CD4-positive, alpha-beta T cell treated with Interleukin-2 at 100 ng/mL for 4 hours (primary cell): ENCODE measurements around the gene WSCD2.
A peak's percentile ranks its signal among the peaks of the same experiment; 100 is the strongest.

Experiments
- DNase-seq: peaks from one replicate; pipeline ENCODE4 v3.0.0-alpha.2; 2020; ENCODE audit warnings: low spot score

WSCD2 gene

GRCh38 chr12:108267450-108267849, 138.4 kb downstream of the WSCD2 start:
- DNase-seq, result no peak

- DNase-seq, result no peak
Observed at GRCh38 chr12:108268397-108268796, 139.3 kb downstream of the WSCD2 start.

- DNase-seq, result no peak
Observed at GRCh38 chr12:108269224-108269623, 140.1 kb downstream of the WSCD2 start.

- no peak for DNase-seq
Observed at GRCh38 chr12:108270035-108270848, 141.2 kb downstream of the WSCD2 start.

GRCh38 chr12:108270849-108271143, 141.7 kb downstream of the WSCD2 start:
- no peak for DNase-seq

GRCh38 chr12:108271951-108272872, 143.1 kb downstream of the WSCD2 start:
- no peak for DNase-seq

GRCh38 chr12:108273217-108273616, 144.1 kb downstream of the WSCD2 start:
- no peak for DNase-seq

GRCh38 chr12:108277613-108278012, 148.5 kb downstream of the WSCD2 start:
- no peak for DNase-seq

- DNase-seq, result no peak
Observed at GRCh38 chr12:108282160-108282559, 153.1 kb downstream of the WSCD2 start.

GRCh38 chr12:108282676-108283075, 153.6 kb downstream of the WSCD2 start:
- DNase-seq, result no peak

GRCh38 chr12:108284163-108284562, 155.1 kb downstream of the WSCD2 start:
- no peak for DNase-seq

- no peak for DNase-seq
Observed at GRCh38 chr12:108285016-108285415, 155.9 kb downstream of the WSCD2 start.

- DNase-seq, result no peak
Observed at GRCh38 chr12:108287227-108287626, 158.1 kb downstream of the WSCD2 start.

GRCh38 chr12:108289350-108290161, 160.5 kb downstream of the WSCD2 start:
- DNase-seq, result no peak

- DNase-seq, result no peak
Observed at GRCh38 chr12:108295641-108296040, 166.6 kb downstream of the WSCD2 start.

GRCh38 chr12:108296945-108297344, 167.9 kb downstream of the WSCD2 start:
- peak; percentile 9 for DNase-seq

GRCh38 chr12:108297424-108297823, 168.3 kb downstream of the WSCD2 start:
- DNase-seq, result no peak

GRCh38 chr12:108297895-108298760, 169.0 kb downstream of the WSCD2 start:
- peak; percentile 6 for DNase-seq

GRCh38 chr12:108298761-108299275, 169.7 kb downstream of the WSCD2 start:
- DNase-seq, result no peak

- no peak for DNase-seq
Observed at GRCh38 chr12:108299516-108299915, 170.4 kb downstream of the WSCD2 start.
